Measurements from ENCODE around the gene VARS2.
"Not testable (repeated sequence)": the region's sequence is repeated elsewhere in the genome, so short reads cannot be mapped to it uniquely, and the experiment has no call there.

VARS2 gene

DNA sequence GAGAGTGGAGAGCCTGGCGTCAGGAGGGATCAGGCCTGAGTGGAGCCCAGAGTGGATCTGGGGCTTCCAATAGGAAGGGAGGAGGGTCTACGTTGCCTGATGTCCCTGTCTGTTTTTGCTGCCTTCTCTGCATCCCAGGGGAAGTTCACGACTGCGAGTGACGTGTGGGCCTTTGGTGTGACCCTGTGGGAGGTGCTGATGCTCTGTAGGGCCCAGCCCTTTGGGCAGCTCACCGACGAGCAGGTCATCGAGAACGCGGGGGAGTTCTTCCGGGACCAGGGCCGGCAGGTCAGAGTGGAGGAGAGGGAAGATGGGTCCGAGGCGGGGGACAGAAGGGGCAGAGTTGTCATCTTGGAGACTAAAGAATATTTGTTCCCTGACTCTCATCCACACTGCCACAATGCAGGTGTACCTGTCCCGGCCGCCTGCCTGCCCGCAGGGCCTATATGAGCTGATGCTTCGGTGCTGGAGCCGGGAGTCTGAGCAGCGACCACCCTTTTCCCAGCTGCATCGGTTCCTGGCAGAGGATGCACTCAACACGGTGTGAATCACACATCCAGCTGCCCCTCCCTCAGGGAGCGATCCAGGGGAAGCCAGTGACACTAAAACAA, 15.2 kb upstream of the VARS2 start:
- DNase-seq (ENCODE audit: extremely low read depth in 1 of 2, low read depth in 1 of 2): no peak

- DNase-seq (ENCODE audit: extremely low read depth in 1 of 2, low read depth in 1 of 2): no peak
Observed at GRCh38 chr6:30900863-30901417, 13.1 kb upstream of the VARS2 start.

DNA sequence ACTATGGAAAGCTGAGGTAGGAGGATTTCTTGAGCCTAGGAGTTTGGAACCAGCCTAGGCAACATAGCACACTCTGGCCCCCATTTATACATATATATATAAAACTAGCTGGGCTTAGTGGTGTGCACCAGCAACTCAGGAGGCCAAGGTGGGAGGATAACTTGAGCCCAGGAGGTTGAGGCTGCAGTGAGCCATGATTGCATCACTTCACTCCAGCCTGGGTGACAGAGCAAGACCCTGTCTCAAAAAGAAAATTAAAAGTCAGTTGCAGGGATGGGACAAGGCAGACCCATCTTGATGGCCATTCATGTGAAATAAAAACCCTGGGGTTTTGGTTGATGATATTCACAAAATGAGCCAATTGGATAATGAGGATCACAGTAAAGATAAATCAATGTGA, 12.6 kb upstream of the VARS2 start:
- DNase-seq (ENCODE audit: extremely low read depth in 1 of 2, low read depth in 1 of 2): no peak

GRCh38 chr6:30902196-30902595, 11.8 kb upstream of the VARS2 start:
- DNase-seq (ENCODE audit: extremely low read depth in 1 of 2, low read depth in 1 of 2): not testable (repeated sequence)

GRCh38 chr6:30902709-30903108, 11.3 kb upstream of the VARS2 start:
- DNase-seq (ENCODE audit: extremely low read depth in 1 of 2, low read depth in 1 of 2): no peak

- DNase-seq (ENCODE audit: extremely low read depth in 1 of 2, low read depth in 1 of 2): no peak
Observed at GRCh38 chr6:30903236-30903635, 10.8 kb upstream of the VARS2 start.

- DNase-seq (ENCODE audit: extremely low read depth in 1 of 2, low read depth in 1 of 2): not testable (repeated sequence)
Observed at GRCh38 chr6:30907290-30907757, 6.7 kb upstream of the VARS2 start.

DNA sequence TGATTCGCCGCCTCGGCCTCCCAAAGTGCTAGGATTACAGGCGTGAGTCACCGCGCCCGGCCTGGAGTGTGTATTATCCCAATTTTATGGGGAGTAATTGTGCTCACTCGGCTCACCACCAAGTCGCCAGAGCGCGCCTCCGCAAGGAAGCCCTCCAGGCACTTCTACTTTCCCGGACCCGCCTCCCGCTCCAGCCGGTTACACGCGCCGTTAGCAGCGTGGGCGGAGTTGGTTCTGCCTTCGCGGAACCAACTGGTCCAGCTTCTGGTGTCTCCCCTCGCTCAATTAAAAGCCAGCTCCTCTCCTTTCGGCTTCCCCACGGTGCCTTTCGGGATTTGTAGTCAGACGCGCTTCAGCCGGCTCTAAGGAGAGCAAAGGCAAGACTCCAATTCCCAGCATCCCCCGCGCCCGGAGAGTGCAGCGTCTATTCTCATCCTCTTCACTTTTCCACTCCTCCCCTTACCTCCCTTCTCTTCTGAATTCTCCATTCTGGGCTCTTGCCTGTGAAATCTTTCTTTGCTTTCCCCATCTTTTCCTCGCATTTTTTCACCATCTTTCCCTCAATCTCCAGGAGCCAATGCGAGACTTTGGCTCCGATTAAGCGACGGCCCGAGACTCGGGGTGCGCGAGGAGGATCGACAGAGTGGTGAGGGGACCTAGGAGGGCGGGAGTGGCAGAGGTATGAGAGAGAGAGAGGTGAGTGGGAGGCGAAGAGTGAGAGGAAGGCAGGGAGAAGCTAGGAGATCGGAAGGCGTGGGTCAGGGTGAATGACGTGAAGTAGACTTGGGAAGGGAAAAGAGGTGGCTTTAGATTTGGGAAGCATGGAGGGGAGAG, 6.1 kb upstream of the VARS2 start, which contains the start of gene GTF2H4:
Gene GTF2H4, plus strand, starts transcription at position 450 of the 834 bp plus-strand sequence.
- DNase-seq (ENCODE audit: extremely low read depth in 1 of 2, low read depth in 1 of 2): peak; percentile 88 to 97

GRCh38 chr6:30908700-30909099, 5.3 kb upstream of the VARS2 start:
- DNase-seq (ENCODE audit: extremely low read depth in 1 of 2, low read depth in 1 of 2): no peak

- DNase-seq (ENCODE audit: extremely low read depth in 1 of 2, low read depth in 1 of 2): not testable (repeated sequence)
Observed at GRCh38 chr6:30910473-30910872, 3.6 kb upstream of the VARS2 start.

DNA sequence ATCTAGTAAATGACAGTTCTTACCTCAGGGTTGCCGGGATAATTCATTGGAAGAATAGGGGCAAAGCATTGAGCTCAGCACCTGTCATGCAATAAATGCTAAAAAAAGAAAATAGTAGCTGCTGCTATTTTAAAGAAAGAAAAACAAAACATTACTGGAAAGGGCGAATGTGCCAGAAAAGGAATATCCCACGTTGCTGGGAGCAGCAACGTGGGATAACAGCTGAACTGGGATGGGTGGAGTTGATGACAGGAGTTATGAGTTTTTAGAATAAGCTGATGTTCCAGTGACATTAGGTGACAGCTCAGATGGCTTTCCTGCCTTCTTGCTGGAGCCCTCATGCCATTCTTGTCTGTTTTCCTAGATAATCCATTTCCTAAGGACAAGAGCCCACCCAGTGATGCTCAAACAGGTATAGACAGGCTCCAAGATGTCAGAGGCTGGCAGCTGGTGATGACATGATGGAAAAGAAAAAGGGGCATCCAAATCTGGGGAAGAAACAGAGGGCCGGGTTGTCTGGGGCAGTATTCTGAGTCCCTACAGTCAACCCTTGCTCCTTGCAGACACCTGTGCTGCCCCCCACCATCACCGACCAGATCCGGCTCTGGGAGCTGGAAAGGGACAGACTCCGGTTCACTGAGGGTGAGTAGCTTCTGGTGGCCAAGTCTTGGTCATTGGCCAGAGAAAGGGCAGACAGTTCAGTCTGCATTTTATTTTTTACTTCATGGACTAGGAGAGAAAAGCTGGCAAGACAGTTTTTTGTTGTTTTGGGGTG, 1.1 kb upstream of the VARS2 start:
- DNase-seq (ENCODE audit: extremely low read depth in 1 of 2, low read depth in 1 of 2): no peak

DNA sequence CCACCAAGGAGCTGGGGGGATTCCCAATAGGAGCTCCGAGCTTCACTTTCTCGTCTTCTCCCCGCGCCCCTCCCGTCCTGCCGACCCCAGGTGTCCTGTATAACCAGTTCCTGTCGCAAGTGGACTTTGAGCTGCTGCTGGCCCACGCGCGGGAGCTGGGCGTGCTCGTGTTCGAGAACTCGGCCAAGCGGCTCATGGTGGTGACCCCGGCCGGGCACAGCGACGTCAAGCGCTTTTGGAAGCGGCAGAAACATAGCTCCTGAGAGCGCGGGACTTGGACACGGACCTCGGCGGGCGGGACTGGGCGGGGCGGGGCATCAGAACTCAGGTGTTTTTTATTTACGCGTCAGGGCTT, 340 bp upstream of the VARS2 start:
- no peak for DNase-seq (ENCODE audit: extremely low read depth in 1 of 2, low read depth in 1 of 2)

DNA sequence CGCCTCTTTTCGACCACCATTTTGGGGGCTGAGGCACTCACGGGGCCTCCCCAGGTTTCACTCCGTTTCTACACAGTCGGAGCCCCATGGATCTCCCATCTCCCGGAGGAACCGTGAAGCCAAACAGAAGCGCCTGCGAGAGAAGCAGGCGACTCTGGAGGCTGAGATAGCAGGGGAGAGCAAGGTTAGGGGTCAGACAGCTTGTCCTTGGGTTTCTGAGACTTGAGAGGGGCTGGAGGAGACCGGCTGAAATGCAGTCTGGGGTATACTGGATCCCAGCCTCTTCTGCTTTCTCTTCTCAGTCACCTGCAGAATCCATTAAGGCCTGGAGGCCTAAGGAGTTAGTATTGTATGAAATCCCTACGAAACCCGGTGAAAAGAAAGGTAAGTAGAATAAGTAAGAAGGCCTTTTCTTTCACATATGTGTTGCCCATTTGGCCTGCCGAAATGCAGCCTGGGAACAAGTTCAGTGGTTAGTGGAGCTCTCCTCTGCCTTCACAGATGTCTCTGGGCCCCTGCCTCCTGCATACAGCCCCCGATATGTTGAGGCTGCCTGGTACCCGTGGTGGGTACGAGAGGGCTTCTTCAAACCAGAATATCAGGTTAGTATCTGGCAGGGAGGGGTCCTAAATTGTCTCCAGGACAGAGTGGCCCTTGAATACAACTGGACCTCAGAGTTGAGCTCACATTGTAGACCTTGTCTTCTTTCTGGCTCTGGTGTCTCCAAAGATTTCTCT, 984 bp downstream of the VARS2 start:
- no peak for DNase-seq (ENCODE audit: extremely low read depth in 1 of 2, low read depth in 1 of 2)

- DNase-seq (ENCODE audit: extremely low read depth in 1 of 2, low read depth in 1 of 2): no peak
Observed at GRCh38 chr6:30915591-30915946, 1.5 kb downstream of the VARS2 start.

DNA sequence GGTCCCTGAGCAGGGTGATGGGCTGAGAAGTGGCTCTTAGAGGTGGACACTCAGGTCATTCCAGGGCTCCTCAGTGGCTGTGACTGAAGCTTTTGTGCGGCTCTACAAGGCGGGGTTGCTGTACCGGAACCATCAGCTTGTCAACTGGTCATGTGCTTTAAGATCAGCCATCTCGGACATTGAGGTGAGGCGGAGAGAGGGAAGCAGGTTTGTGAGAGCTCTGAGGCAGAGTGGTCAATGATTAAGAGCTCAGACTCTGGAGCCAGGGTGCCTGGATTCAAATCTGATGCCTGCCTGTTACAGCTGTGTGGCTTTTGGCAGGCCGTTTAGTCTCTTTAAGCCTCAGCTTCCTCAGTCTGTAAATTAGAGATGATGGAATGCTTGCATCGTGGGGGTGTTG, 3.0 kb downstream of the VARS2 start:
- DNase-seq (ENCODE audit: extremely low read depth in 1 of 2, low read depth in 1 of 2): no peak

GRCh38 chr6:30917487-30917886, 3.4 kb downstream of the VARS2 start:
- DNase-seq (ENCODE audit: extremely low read depth in 1 of 2, low read depth in 1 of 2): no peak

DNA sequence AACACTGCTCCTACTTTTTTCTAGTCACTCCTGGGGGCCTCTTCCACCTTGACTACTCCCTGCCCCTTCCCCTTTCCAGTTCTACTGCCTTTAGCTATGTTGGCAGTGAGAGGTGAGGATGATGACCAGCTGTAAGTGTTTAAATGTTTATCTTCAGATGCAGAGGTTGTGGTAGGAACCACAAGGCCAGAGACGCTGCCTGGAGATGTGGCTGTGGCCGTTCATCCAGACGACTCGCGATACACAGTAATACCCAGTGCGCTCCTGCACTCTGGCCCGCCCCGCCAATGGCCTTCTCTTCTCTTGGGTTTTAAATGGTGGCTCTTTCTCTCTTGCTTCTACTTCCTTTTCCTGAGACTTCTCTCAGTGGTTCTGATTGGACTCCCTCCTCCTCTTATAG, 4.6 kb downstream of the VARS2 start:
- DNase-seq (ENCODE audit: extremely low read depth in 1 of 2, low read depth in 1 of 2): no peak

GRCh38 chr6:30922447-30922852, 8.4 kb downstream of the VARS2 start:
- DNase-seq (ENCODE audit: extremely low read depth in 1 of 2, low read depth in 1 of 2): no peak

DNA sequence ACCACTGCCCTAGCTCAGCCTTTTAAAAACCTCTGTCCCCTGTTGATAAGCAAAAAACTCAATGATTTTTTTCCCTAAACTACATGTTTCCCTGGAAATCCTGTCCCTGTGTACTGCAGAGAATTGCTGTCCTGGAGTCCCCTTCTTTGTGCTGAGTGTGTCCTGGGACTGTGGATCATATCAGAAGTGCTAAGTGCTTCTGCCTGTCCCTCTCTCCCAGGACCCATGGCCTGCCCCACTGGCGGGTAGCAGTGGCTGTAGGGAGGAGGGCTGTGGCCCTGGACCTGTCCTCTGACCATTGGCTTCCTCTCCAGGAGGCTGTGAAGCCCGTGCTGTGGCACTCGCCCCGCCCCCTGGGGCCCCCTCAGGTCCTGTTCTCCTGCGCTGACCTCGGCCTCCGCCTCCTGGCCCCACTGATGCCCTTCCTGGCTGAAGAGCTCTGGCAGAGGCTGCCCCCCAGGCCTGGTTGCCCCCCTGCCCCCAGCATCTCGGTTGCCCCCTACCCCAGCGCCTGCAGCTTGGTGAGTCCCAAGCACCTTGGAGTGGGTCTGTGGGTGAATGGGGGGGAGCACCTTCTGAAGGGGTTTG, 10.1 kb downstream of the VARS2 start:
- DNase-seq (ENCODE audit: extremely low read depth in 1 of 2, low read depth in 1 of 2): not testable (repeated sequence)

GRCh38 chr6:30926644-30927043, 12.6 kb downstream of the VARS2 start:
- DNase-seq (ENCODE audit: extremely low read depth in 1 of 2, low read depth in 1 of 2): no peak
